ENCODE data around the gene ZIC2.
"Not testable (repeated sequence)": the region's sequence is repeated elsewhere in the genome, so short reads cannot be mapped to it uniquely, and the experiment has no call there.

The ZIC2 gene

DNA sequence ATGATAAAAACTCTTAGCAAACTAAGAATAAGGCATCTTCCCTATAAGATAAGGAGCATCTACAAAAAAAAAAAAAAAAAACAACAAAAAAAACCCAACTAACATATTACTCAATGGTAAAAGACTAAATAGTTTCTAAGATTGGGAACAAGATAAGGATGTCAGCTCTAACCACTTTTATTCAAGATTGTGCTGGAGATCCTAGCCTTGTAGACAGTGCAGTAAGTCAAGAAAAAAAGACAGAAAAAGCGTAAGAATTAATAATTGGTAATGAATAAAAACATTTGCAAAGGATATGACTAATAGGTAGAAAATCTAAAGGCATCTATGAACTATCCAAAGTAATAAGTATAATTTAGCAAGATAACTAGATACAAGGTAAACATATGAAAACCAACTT, 33.0 kb downstream of the ZIC2 start:
- no peak for DNase-seq (ENCODE audit: low read depth in 1 of 2, low spot score in 1 of 2)

DNA sequence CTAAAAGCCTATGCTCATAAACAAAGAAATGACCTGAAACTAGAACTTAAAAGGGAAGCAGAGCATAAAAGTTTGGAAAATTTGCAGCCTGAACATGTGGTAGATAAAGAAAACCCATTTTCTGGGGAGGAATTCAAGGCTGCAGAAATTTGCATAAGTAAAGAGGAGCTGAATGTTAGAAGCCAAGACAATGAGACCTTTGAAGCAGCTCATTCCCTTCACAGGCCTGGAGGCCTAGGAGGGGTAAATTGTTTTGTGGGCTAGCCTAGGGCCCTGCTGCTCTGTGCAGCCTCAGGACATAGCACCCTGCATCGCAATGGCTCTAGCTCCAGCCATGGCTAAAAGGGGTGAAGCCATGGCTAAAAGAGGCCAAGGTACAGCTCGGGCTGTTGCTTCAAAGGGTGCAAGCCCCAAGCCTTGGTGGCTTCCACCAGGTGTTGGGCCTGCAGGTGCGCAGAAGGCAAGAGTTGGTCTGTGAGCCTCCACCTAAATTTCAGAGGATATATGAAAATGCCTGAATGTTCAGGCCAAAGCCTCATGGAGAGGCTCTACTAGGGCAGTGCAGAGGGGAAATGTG, 38.3 kb downstream of the ZIC2 start:
- no peak for DNase-seq (ENCODE audit: low read depth in 1 of 2, low spot score in 1 of 2)

DNA sequence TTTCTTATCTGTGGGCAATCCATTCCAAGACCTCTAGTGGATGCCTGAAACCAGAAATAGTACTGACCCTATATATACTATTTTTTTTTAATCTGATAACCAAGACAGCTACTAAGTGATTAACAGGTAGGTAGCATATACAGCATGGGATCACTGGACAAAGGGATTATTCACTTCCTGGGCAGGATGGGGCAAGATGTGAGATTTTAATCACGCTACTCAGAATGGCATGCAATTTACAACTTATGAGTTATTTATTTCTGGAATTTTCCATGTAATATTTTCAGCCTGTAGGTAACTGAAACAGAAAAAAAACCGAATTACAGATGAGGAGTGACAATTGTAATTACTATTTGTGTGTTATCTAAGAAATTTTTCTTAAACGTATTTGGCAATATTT, 41.2 kb downstream of the ZIC2 start:
- DNase-seq (ENCODE audit: low read depth in 1 of 2, low spot score in 1 of 2): no peak

DNA sequence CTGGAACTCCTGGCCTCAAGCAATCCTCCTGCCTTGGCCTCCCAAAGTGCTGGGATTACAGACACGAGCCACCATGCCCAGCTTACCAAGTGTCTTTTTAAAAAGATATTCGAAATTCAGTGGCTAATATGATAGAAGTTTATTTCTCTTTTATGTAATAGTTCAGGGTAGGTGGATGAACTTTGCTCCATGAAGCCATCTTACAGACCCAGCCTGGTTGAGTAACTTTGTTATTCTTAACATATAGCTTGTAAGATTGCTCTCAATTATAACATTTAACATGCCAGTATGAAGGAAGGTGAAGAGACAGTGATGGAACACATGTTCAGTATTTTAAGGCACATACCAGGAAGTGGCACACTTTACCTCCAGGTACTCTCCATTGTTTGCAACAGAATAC, 42.4 kb downstream of the ZIC2 start:
- no peak for DNase-seq (ENCODE audit: low read depth in 1 of 2, low spot score in 1 of 2)

- DNase-seq (ENCODE audit: low read depth in 1 of 2, low spot score in 1 of 2): no peak
Observed at GRCh38 chr13:100029933-100030332, 48.3 kb downstream of the ZIC2 start.

DNA sequence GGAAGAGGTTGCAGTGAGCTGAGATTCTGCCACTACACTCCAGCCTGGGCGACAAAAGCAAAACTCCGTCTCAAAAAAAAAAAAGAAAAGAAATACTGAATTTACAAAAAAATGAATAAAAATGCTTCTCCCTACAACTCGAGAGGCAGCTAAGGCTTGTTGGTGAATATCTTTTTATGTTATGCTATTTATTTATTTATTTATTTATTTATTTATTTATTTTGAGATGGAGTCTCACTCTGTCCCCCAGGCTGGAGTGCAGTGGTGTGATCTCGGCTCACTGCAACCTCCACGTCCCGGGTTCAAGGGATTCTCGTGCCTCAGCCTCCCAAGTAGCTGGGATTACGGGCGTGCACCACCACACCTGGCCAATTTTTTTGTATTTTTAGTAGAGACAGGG, 51.1 kb downstream of the ZIC2 start:
- not testable (repeated sequence) for DNase-seq (ENCODE audit: low read depth in 1 of 2, low spot score in 1 of 2)

DNA sequence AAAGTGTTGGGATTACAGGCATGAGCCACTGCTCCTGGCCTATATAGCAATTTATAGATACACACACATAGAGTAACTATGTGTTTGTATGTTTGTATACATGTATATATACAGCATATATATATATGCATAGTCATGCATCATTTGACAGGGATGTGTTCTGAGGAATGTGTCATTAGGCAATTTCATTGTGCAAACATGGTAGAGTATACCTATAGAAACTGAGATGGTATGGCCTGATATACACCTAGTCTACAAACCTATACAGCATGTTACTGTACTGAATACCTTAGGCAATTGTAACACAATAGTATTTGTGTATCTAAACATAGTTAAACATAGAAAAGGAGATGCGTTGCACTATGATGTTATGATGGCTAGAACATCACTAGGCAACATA, 54.4 kb downstream of the ZIC2 start:
- no peak for DNase-seq (ENCODE audit: low read depth in 1 of 2, low spot score in 1 of 2)
